ENCODE results near the gene NUP62. TPM values are rescaled to one million over a fixed set of nuclear protein-coding genes. Genes with fewer than 3 reads are reported as not detected.

The NUP62 gene
- polyA plus RNA-seq, 1 of the 3 experiments (the other 2 are of a cell fraction) = 16.2 TPM

GRCh38 chr19:49918089-49918488, 11.2 kb downstream of the NUP62 start:
- WGBS (ENCODE audit: low lambda C conversion rate) = 95% methylated on average over 8 of the region's 8 CpGs
- ChIA-PET CTCF (interaction anchor here (1.0 to 1.3 kb wide), 2 partner anchors 20 to 28 kb away, joined by 4 read pairs; no protein-coding TSS in a partner anchor), POLR2A (no interaction called here)
- no peak overlapping the region for H3K4me2 ChIP-seq
- H2AFZ ChIP-seq (ENCODE audit: low read depth) = no peak overlapping the region
- H3K79me2 ChIP-seq (ENCODE audit: insufficient read depth) = peaks cover 79% of the 10 kb centered on the region
- no peaks in the 10 kb centered on the region for H3K4me1 ChIP-seq (ENCODE audit: control insufficient read depth in 1 of 2, insufficient read depth in 2 of 2, low read depth in 1 of 2, low read length in 1 of 2)
- no peaks in the 10 kb centered on the region for H3K27me3 ChIP-seq (ENCODE audit: insufficient read depth)
- peaks cover 10 to 28% of the 10 kb centered on the region in 2 experiments for H3K36me3 ChIP-seq (replicated peaks in 1 of 2; ENCODE audit: control insufficient read depth in 1 of 2, insufficient read depth in 2 of 2, low read length in 1 of 2)
- no peaks in the 10 kb centered on the region for H3K9me3 ChIP-seq
- DNase-seq = no peak
- H3K4me3 ChIP-seq (ENCODE audit: low read depth in 2 of 2, low read length in 1 of 2) = no peak overlapping the region
- H4K20me1 ChIP-seq (ENCODE audit: insufficient read depth) = peaks cover 51% of the 10 kb centered on the region; the same call in 1 of the 2 replicates
- no peak overlapping the region for H3K27ac ChIP-seq (ENCODE audit: low read depth in 2 of 2, low read length in 1 of 2)
- no peaks in the 10 kb centered on the region for H3K9me2 ChIP-seq
- no peaks in the 10 kb centered on the region for H3F3A ChIP-seq (replicated peaks; ENCODE audit: insufficient read depth)
- TF ChIP-seq USF2 (IDR thresholded peaks at IDR 0.05; ENCODE audit: borderline replicate concordance, low read depth, low read length) (no peak), FOSL2 (IDR thresholded peaks at IDR 0.05; ENCODE audit: borderline replicate concordance, low read depth) (no peak), GATA2 (CRISPR knock-in tag; IDR thresholded peaks at IDR 0.05) (no peak), USF1 (IDR thresholded peaks at IDR 0.05; ENCODE audit: borderline replicate concordance, low read depth) (no peak)
- no peak overlapping the region for H3K9ac ChIP-seq

- Histone ChIP-seq H3K9ac (no peak overlapping the region), H3K9me3 (no peaks in the 10 kb centered on the region), H3K27me3 (ENCODE audit: insufficient read depth) (no peaks in the 10 kb centered on the region), H3K27ac (ENCODE audit: low read depth in 2 of 2, low read length in 1 of 2) (no peak overlapping the region), H3K79me2 (ENCODE audit: insufficient read depth) (peaks cover 72% of the 10 kb centered on the region), H3F3A (replicated peaks; ENCODE audit: insufficient read depth) (no peaks in the 10 kb centered on the region), H2AFZ (ENCODE audit: low read depth) (no peak overlapping the region), H3K4me1 (ENCODE audit: control insufficient read depth in 1 of 2, insufficient read depth in 2 of 2, low read depth in 1 of 2, low read length in 1 of 2) (no peaks in the 10 kb centered on the region), H3K9me2 (no peaks in the 10 kb centered on the region), H3K4me3 (ENCODE audit: low read depth in 2 of 2, low read length in 1 of 2) (no peak overlapping the region), H4K20me1 (ENCODE audit: insufficient read depth) (peaks cover 41% of the 10 kb centered on the region; the same call in 1 of the 2 replicates), H3K36me3 (replicated peaks in 1 of 2; ENCODE audit: control insufficient read depth in 1 of 2, insufficient read depth in 2 of 2, low read length in 1 of 2) (peaks cover 10 to 22% of the 10 kb centered on the region in 2 experiments), H3K4me2 (no peak overlapping the region)
- TF ChIP-seq GABPA (IDR thresholded peaks at IDR 0.05; ENCODE audit: low read depth) (no peak), FOXM1 (IDR thresholded peaks at IDR 0.05; ENCODE audit: low read depth) (no peak), EP300 (IDR thresholded peaks at IDR 0.05; ENCODE audit: borderline replicate concordance in 1 of 2, low read depth in 1 of 2, low read length in 1 of 2) (no peak), USF2 (IDR thresholded peaks at IDR 0.05; ENCODE audit: borderline replicate concordance, low read depth, low read length) (no peak), CTCF (IDR thresholded peaks at IDR 0.05) (peak; percentile 22; the same call in 1 of the 2 replicates)
- 91% methylated on average over 21 of the region's 21 CpGs for WGBS (ENCODE audit: low lambda C conversion rate)
- no peak for DNase-seq
- ChIA-PET POLR2A (no interaction called here), CTCF (interaction anchor here (1.1 to 1.6 kb wide), 4 partner anchors 11 to 27 kb away, joined by 3 to 4 read pairs (median 3); no protein-coding TSS in a partner anchor)
Measured at GRCh38 chr19:49916839-49917733, 12.2 kb downstream of the NUP62 start.

Data from SK-N-SH (cell line).